GM19023 (cell line): ENCODE results near the gene TTYH3.
A peak's percentile ranks its signal among the peaks of the same experiment; 100 is the strongest.

Experiments
- ATAC-seq: cut with Tn5 transposase; IDR thresholded peaks from one replicate; pipeline ENCODE4 v1.9.1; 2021; ENCODE audit warnings: mild to moderate bottlenecking, moderate library complexity; ENCODE audit not compliant: unreplicated experiment

TTYH3 gene

GRCh38 chr7:2645274-2645868 is 13.6 kb downstream of the TTYH3 start:
- ATAC-seq, result peak; percentile 40

- ATAC-seq, result no peak
These were observed 14.5 kb downstream of the TTYH3 start for GRCh38 chr7:2646336-2646679.

GRCh38 chr7:2646680-2647571 is 15.1 kb downstream of the TTYH3 start:
- no peak for ATAC-seq

GRCh38 chr7:2647594-2648172 is 15.9 kb downstream of the TTYH3 start:
- no peak for ATAC-seq

- no peak for ATAC-seq
These were observed 17.5 kb downstream of the TTYH3 start for GRCh38 chr7:2649139-2649838.

- ATAC-seq, result no peak
These were observed 18.2 kb downstream of the TTYH3 start for GRCh38 chr7:2649991-2650390.

GRCh38 chr7:2650451-2650850 is 18.7 kb downstream of the TTYH3 start:
- ATAC-seq, result no peak

GRCh38 chr7:2651336-2651735 is 19.6 kb downstream of the TTYH3 start:
- ATAC-seq, result no peak

- ATAC-seq, result no peak
These were observed 20.3 kb downstream of the TTYH3 start for GRCh38 chr7:2651847-2652735.

- no peak for ATAC-seq
These were observed 20.9 kb downstream of the TTYH3 start for GRCh38 chr7:2652736-2653060.

GRCh38 chr7:2654059-2654458 is 22.3 kb downstream of the TTYH3 start:
- ATAC-seq, result no peak

GRCh38 chr7:2655870-2656614 is 24.3 kb downstream of the TTYH3 start:
- ATAC-seq, result no peak

GRCh38 chr7:2657208-2657607 is 25.4 kb downstream of the TTYH3 start:
- no peak for ATAC-seq

- no peak for ATAC-seq
These were observed 26.3 kb downstream of the TTYH3 start for GRCh38 chr7:2657920-2658671.

GRCh38 chr7:2658941-2659340 is 27.2 kb downstream of the TTYH3 start:
- no peak for ATAC-seq

- no peak for ATAC-seq
These were observed 28.0 kb downstream of the TTYH3 start for GRCh38 chr7:2659556-2660358.

- no peak for ATAC-seq
These were observed 28.7 kb downstream of the TTYH3 start for GRCh38 chr7:2660359-2661095.

GRCh38 chr7:2661096-2661449 is 29.3 kb downstream of the TTYH3 start:
- ATAC-seq, result no peak
